Measurements from ENCODE around the gene CTRL.
A peak's percentile ranks its signal among the peaks of the same experiment; 100 is the strongest.
"Not testable (repeated sequence)": the region's sequence is repeated elsewhere in the genome, so short reads cannot be mapped to it uniquely, and the experiment has no call there.

The CTRL gene

GRCh38 chr16:67923414-67924116, 8.1 kb downstream of the CTRL start:
- DNase-seq = no peak

- DNase-seq = no peak
Observed at GRCh38 chr16:67922740-67923139, 8.9 kb downstream of the CTRL start.

- DNase-seq = no peak
Observed at GRCh38 chr16:67922221-67922620, 9.4 kb downstream of the CTRL start.

GRCh38 chr16:67919622-67920221, 11.9 kb downstream of the CTRL start:
- DNase-seq = no peak

- peak; percentile 80 for DNase-seq
Observed at GRCh38 chr16:67917852-67918236, 13.8 kb downstream of the CTRL start.

GRCh38 chr16:67917140-67917851, 14.4 kb downstream of the CTRL start:
- no peak for DNase-seq

GRCh38 chr16:67915831-67916723, 15.6 kb downstream of the CTRL start:
- DNase-seq = no peak

GRCh38 chr16:67915496-67915769, 16.2 kb downstream of the CTRL start:
- DNase-seq = not testable (repeated sequence)

- DNase-seq = no peak
Observed at GRCh38 chr16:67914758-67915495, 16.7 kb downstream of the CTRL start.

GRCh38 chr16:67910158-67910557, 21.5 kb downstream of the CTRL start:
- peak; percentile 38 for DNase-seq

GRCh38 chr16:67909056-67909742, 22.5 kb downstream of the CTRL start:
- no peak for DNase-seq

GRCh38 chr16:67907397-67908180, 24.1 kb downstream of the CTRL start:
- DNase-seq = no peak

GRCh38 chr16:67902831-67903230, 28.8 kb downstream of the CTRL start:
- DNase-seq = no peak

GRCh38 chr16:67901734-67902133, 29.9 kb downstream of the CTRL start:
- DNase-seq = no peak

- no peak for DNase-seq
Observed at GRCh38 chr16:67897231-67897630, 34.4 kb downstream of the CTRL start.

- no peak for DNase-seq
Observed at GRCh38 chr16:67893743-67894399, 37.8 kb downstream of the CTRL start.

GRCh38 chr16:67892899-67893742, 38.5 kb downstream of the CTRL start, which contains the start of gene PSKH1:
Gene PSKH1 (plus strand): TSS chr16:67893254. CDS start chr16:67908750, 15,496 bp downstream.
- peak; percentile 96 for DNase-seq

GRCh38 chr16:67892375-67892774, 39.3 kb downstream of the CTRL start:
- no peak for DNase-seq

- DNase-seq = no peak
Observed at GRCh38 chr16:67888331-67888730, 43.3 kb downstream of the CTRL start.
